GM12872 (cell line): ENCODE results near the gene TNPO3.

Experiments used
- TF ChIP-seq, protein P1 (sequence below): IDR thresholded peaks from 3 replicates; pipeline ENCODE4 v1.5.1; 2011; ENCODE audit warnings: low read depth, mild to moderate bottlenecking, low read length, moderate library complexity; ENCODE audit not compliant: insufficient read depth

The TNPO3 gene

DNA sequence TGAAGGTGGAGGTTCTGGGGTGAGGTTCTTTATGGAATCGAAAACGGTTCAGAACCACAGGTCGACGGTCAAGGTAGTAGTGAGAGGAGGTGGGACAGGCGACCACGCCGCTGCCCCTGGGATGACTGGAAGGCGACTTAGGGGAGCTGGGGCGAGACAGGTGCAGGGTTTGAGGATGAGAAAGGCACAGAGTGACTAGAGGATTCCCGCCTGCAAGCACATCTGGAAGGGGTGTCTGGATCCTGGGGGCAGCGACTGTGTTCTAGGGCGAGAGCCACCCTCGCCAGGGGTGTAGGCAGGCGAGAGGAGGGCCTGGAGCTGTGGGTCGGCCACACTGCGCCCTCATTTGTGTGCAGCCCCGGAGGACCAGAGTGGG lies 117.7 kb downstream of the TNPO3 start:
- TF ChIP-seq, protein P1, sequence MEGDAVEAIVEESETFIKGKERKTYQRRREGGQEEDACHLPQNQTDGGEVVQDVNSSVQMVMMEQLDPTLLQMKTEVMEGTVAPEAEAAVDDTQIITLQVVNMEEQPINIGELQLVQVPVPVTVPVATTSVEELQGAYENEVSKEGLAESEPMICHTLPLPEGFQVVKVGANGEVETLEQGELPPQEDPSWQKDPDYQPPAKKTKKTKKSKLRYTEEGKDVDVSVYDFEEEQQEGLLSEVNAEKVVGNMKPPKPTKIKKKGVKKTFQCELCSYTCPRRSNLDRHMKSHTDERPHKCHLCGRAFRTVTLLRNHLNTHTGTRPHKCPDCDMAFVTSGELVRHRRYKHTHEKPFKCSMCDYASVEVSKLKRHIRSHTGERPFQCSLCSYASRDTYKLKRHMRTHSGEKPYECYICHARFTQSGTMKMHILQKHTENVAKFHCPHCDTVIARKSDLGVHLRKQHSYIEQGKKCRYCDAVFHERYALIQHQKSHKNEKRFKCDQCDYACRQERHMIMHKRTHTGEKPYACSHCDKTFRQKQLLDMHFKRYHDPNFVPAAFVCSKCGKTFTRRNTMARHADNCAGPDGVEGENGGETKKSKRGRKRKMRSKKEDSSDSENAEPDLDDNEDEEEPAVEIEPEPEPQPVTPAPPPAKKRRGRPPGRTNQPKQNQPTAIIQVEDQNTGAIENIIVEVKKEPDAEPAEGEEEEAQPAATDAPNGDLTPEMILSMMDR, result no peak

DNA sequence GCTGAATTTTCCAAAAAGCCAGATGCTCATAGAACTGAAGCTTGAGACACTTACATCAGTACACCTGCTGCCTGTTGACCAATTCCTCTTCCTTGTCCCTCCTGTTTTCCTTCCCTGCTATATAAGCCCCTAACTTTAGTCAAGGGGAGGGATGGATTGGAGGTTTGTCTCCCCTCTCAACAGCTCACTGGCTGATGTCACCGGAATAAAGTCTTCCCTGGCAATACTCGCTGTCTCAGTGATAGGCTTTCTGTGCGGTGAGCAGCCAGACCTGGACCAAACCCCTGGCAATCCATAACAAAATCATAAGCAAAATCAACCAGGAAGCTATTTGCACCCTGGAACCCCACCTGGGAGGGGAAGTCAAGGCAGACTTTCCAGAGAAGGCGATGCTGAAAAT lies 118.1 kb downstream of the TNPO3 start:
- TF ChIP-seq, protein P1, result no peak

DNA sequence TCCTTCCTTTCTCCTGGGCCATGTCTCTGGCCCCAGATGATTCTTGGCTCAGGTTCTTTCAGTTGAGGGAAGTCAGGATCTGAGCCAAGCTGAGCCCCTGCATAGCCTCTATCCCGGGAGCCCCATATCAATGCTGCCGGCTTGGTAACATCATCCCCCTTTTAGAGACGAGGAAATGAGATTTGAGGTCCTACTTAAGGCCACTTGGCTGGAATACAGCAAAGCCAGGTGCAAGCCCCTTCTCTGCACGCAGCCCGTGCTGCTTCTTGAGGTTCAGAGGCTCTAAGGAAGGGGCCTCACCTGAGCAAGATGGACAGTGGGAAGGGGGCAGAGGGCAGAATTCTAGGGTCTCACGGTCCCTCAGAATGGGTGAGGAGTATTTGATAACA lies 119.6 kb downstream of the TNPO3 start:
- TF ChIP-seq, protein P1, result no peak

DNA sequence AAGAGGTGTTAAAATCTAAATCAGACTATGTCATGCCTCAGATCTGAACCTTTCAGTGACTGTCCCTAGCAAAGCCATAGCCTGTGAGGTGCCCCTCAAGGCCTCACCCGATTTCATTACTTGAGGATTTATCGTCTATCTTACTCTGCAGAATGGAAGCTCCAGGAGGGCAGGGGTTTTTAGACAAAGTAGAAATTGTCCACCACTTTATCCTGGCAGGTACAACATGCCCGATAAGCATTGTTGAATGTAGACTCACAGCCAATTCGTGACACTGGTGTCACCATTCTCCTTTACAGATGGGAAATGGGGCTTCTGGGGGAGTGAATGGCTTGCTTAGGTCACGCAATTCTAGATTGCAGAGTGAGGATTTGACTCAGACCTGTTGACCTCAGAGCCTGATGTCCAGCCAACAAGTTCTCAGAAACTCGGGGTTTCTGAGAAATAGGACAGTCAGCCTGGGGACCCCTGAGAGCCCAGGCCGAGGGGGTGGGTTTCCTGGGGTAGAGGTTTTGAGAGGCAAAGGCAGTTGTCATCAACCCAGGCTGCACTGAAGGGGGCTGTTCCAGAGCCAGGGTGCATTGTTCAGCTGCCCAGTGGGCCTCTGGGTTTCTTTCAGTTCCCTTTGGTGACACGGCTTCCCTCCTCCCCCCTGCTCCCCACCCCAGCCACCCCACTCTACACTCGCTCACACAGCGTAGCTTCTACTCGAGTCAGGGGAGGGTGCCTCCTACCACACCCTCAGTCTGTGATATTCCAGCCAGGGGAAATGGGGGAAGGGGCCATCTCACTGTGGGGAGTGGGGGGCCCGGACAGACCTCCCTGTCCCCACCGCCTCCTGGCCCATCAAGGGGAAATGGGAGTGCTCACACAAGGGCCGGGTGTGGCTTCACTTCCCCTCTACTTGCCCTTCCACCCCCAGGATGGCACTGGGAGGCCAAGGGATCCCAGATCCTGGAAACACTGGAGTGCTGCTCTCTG lies 120.3 kb downstream of the TNPO3 start:
- TF ChIP-seq, protein P1, result no peak

DNA sequence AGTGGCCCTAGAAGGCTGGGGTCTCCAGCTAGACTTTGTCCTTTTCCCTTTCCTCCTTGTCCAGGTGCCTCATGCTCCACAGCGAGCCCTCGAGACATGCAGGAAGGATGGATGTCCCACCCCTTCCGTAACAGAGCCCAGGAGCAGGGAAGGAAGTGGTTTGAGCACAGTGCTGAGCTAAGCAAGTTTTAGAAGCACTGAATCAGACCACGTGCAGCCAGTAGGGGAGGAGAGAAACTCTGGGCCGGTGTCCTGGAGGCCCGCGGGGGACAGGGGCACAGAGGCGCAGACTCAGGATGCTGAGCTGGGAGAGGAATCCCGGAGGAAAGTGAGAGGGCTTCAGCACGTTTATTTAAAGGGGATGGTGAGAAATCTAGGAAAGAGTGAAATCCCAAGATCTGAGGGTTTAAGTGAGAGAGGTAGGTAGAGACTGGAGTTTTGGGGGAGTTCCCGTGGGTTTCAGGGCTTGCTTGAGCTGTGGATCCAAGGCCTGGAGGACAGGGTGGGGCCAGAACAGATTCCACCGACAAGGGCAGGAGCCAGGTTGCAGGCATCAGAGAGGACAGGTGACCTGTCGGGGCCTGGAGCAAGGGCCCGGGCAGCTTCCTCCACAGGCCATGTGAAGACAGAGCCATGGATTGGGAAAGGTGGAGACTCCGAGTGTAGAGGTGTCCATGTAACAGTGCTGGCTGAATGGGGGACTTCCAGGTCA lies 121.6 kb downstream of the TNPO3 start:
- TF ChIP-seq, protein P1, result no peak

DNA sequence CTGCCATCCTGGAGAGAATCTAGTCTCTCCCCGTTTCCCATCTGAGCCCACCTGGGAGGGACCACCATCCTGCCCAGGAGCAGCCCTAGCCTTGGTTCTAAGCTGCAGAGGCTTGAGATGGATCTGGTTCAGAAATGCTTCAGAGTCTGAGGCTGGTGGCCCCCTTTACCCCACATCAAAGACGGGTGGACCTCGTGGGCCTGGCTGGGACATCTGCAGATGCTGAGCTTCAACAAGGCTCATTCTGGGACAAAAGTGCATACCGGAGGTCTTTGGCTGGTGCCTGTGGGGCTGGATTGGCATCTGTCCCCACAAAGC lies 122.1 kb downstream of the TNPO3 start:
- TF ChIP-seq, protein P1, result no peak

DNA sequence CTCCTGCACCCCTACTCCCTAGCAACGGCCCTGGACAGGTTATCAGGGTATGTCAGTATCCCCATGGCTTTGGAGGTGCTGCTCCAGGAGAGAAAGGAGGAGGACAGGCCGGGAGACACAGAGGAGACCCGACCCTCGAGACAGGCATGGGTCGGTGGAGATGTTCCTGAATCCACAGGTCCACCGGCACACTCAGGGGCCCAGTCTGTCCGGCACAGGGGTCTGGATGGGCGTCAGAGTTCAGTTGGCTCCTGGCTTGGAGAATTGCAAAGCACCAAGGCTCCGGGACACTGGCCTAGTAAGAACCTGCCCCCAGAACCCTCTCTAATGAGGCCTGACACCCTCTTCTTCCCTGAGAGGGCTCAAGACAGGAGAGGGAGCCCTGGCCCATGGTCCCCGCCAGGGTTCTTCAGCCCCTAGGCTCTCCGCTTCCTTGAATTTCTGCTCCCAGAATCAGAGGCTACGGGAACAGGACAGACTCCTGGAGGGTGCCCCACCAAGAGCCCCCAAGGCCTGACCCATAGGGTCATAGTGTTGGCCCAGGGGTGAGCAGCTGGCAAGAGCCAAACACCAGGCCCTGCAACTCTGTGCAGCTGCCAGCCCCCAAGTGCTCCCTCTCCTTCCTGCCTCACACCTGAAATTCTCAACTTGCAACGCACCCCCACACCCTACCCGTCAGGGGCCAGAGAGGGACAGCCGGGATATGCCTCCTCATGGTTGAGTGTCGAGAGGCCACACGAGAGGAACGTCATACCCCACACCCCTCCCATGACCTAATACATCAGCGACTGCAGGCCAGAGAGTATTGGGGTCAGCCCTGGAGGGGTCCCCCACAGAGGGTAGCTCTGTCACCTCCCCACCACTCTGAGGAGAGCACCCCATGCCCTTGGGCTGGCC lies 122.7 kb downstream of the TNPO3 start:
- TF ChIP-seq, protein P1, result no peak
